Measurements from ENCODE around the gene MUS81.
"Not testable (repeated sequence)": the region's sequence is repeated elsewhere in the genome, so short reads cannot be mapped to it uniquely, and the experiment has no call there.

Gene MUS81

GRCh38 chr11:65833297-65834030 is 26.8 kb upstream of the MUS81 start, which contains the start of gene SNX32:
SNX32 (plus strand) TSS chr11:65833963; CDS start chr11:65834066, 103 bp downstream.
- peaks cover 20% of the 10 kb centered on the region for H3K4me1 Mint-ChIP-seq
- peaks cover 4% of the 10 kb centered on the region for H3K9me3 Mint-ChIP-seq
- peak; percentile 99 for ATAC-seq
- no peaks in the 10 kb centered on the region for H3K36me3 Mint-ChIP-seq
- H3K4me3 Mint-ChIP-seq, result no peak within 1 kb of the TSS
- peaks cover 7% of the 10 kb centered on the region for H3K27me3 Mint-ChIP-seq
- H3K27ac Mint-ChIP-seq, result no peak within 1 kb of the TSS

- no peak for ATAC-seq
- Mint-ChIP-seq H3K9me3 (peaks cover 4% of the 10 kb centered on the region), H3K4me1 (peaks cover 20% of the 10 kb centered on the region), H3K27ac (no peak overlapping the region), H3K36me3 (no peaks in the 10 kb centered on the region), H3K27me3 (peaks cover 7% of the 10 kb centered on the region), H3K4me3 (no peak overlapping the region)
Measured at GRCh38 chr11:65834202-65834601, 26.0 kb upstream of the MUS81 start.

- Mint-ChIP-seq H3K27me3 (no peaks in the 10 kb centered on the region), H3K27ac (no peak overlapping the region), H3K4me1 (no peaks in the 10 kb centered on the region), H3K4me3 (no peak overlapping the region), H3K9me3 (no peaks in the 10 kb centered on the region), H3K36me3 (no peaks in the 10 kb centered on the region)
- no peak for ATAC-seq
Measured at GRCh38 chr11:65842144-65842543, 18.1 kb upstream of the MUS81 start.

- Mint-ChIP-seq H3K4me3 (no peak overlapping the region), H3K27ac (no peak overlapping the region), H3K36me3 (no peaks in the 10 kb centered on the region), H3K4me1 (no peaks in the 10 kb centered on the region), H3K9me3 (no peaks in the 10 kb centered on the region), H3K27me3 (no peaks in the 10 kb centered on the region)
- no peak for ATAC-seq
Measured at GRCh38 chr11:65843811-65844210, 16.4 kb upstream of the MUS81 start.

- no peak for ATAC-seq
- Mint-ChIP-seq H3K4me1 (no peaks in the 10 kb centered on the region), H3K27me3 (no peaks in the 10 kb centered on the region), H3K36me3 (no peaks in the 10 kb centered on the region), H3K9me3 (no peaks in the 10 kb centered on the region), H3K4me3 (no peak overlapping the region), H3K27ac (no peak overlapping the region)
Measured at GRCh38 chr11:65844231-65844872, 15.9 kb upstream of the MUS81 start.

GRCh38 chr11:65847746-65848145 is 12.5 kb upstream of the MUS81 start:
- H3K4me3 Mint-ChIP-seq, result no peak overlapping the region
- no peaks in the 10 kb centered on the region for H3K27me3 Mint-ChIP-seq
- H3K4me1 Mint-ChIP-seq, result no peaks in the 10 kb centered on the region
- no peaks in the 10 kb centered on the region for H3K9me3 Mint-ChIP-seq
- peaks cover 22% of the 10 kb centered on the region for H3K36me3 Mint-ChIP-seq
- no peak overlapping the region for H3K27ac Mint-ChIP-seq
- ATAC-seq, result no peak

- not testable (repeated sequence) for H3K27me3 Mint-ChIP-seq, H3K9me3 Mint-ChIP-seq, H3K4me1 Mint-ChIP-seq, H3K27ac Mint-ChIP-seq, H3K4me3 Mint-ChIP-seq, ATAC-seq
- peaks cover 32% of the 10 kb centered on the region for H3K36me3 Mint-ChIP-seq
Measured at GRCh38 chr11:65848693-65849092, 11.5 kb upstream of the MUS81 start.

GRCh38 chr11:65849366-65849765 is 10.9 kb upstream of the MUS81 start:
- Mint-ChIP-seq H3K27me3 (no peaks in the 10 kb centered on the region), H3K36me3 (peaks cover 38% of the 10 kb centered on the region), H3K27ac (no peak overlapping the region), H3K4me3 (no peak overlapping the region), H3K4me1 (peaks cover 13% of the 10 kb centered on the region), H3K9me3 (no peaks in the 10 kb centered on the region)
- ATAC-seq, result no peak

- Mint-ChIP-seq H3K36me3 (peaks cover 43% of the 10 kb centered on the region), H3K9me3 (no peaks in the 10 kb centered on the region), H3K4me3 (no peak overlapping the region), H3K27me3 (no peaks in the 10 kb centered on the region), H3K27ac (no peak overlapping the region), H3K4me1 (peaks cover 17% of the 10 kb centered on the region)
- ATAC-seq, result no peak
Measured at GRCh38 chr11:65849771-65850216, 10.4 kb upstream of the MUS81 start.

GRCh38 chr11:65850217-65851082 is 9.8 kb upstream of the MUS81 start:
- Mint-ChIP-seq H3K4me1 (peaks cover 24% of the 10 kb centered on the region), H3K9me3 (no peaks in the 10 kb centered on the region), H3K27ac (no peak overlapping the region), H3K27me3 (no peaks in the 10 kb centered on the region), H3K36me3 (peaks cover 49% of the 10 kb centered on the region), H3K4me3 (no peak overlapping the region)
- ATAC-seq, result no peak

- H3K36me3 Mint-ChIP-seq, result peaks cover 56% of the 10 kb centered on the region
- peak; percentile 13 for ATAC-seq
- H3K27me3 Mint-ChIP-seq, result no peaks in the 10 kb centered on the region
- no peak overlapping the region for H3K27ac Mint-ChIP-seq
- no peaks in the 10 kb centered on the region for H3K9me3 Mint-ChIP-seq
- H3K4me3 Mint-ChIP-seq, result no peak overlapping the region
- H3K4me1 Mint-ChIP-seq, result peaks cover 28% of the 10 kb centered on the region
Measured at GRCh38 chr11:65851083-65851579, 9.1 kb upstream of the MUS81 start.

- Mint-ChIP-seq H3K9me3 (no peaks in the 10 kb centered on the region), H3K27ac (no peak overlapping the region), H3K27me3 (no peaks in the 10 kb centered on the region), H3K4me1 (peaks cover 36% of the 10 kb centered on the region), H3K4me3 (peak overlapping the region; percentile 12), H3K36me3 (peaks cover 64% of the 10 kb centered on the region)
- ATAC-seq, result no peak
Measured at GRCh38 chr11:65851811-65852507, 8.3 kb upstream of the MUS81 start.

- ATAC-seq, result no peak
- Mint-ChIP-seq H3K4me3 (no peak overlapping the region), H3K4me1 (peaks cover 36% of the 10 kb centered on the region), H3K27ac (no peak overlapping the region), H3K27me3 (no peaks in the 10 kb centered on the region), H3K36me3 (peaks cover 66% of the 10 kb centered on the region), H3K9me3 (no peaks in the 10 kb centered on the region)
Measured at GRCh38 chr11:65852508-65853245, 7.6 kb upstream of the MUS81 start.

- peaks cover 40% of the 10 kb centered on the region for H3K4me1 Mint-ChIP-seq
- no peaks in the 10 kb centered on the region for H3K9me3 Mint-ChIP-seq
- H3K4me3 Mint-ChIP-seq, result peak overlapping the region; percentile 24
- H3K27me3 Mint-ChIP-seq, result no peaks in the 10 kb centered on the region
- H3K36me3 Mint-ChIP-seq, result peaks cover 66% of the 10 kb centered on the region
- no peak overlapping the region for H3K27ac Mint-ChIP-seq
- no peak for ATAC-seq
Measured at GRCh38 chr11:65853246-65853979, 6.8 kb upstream of the MUS81 start.

Data from stimulated activated memory B cell treated with anti-CD40 and anti-IgM and Interleukin-4, amounts not matched to agents 10 μg/mL and 1 μg/mL and 100 μg/mL, for 72 hours (primary cell).